ENCODE measurements around the gene ZSCAN30. TPM values are rescaled to one million over a fixed set of nuclear protein-coding genes. Genes with fewer than 3 reads are reported as not detected.

ZSCAN30 gene
- total and polyA plus RNA-seq, 2 donors (not counting 3 experiments of a cell fraction or from before 2014, with no cell fraction given) = 6.7 to 18.0 TPM

DNA sequence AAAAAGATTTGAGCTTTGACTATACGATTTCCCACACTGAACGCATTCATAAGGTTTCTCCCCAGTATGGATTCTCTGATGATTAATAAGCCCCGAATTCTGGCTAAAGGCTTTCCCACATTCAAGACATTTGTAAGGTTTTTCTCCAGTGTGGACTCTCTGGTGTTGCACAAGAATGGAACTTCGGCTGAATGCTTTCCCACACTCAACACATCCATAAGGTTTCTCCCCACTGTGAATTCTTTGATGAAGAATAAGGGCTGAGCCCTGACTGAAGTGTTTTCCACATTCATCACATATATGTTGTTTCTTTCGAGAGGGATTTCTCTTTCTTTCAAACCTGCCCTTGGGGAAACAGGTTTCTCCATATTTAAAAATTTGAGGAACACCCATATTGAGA is 47.3 kb upstream of the ZSCAN30 start:
- no peak overlapping the region for H3K27ac ChIP-seq (ENCODE audit: insufficient read depth, low read depth, low read length)
- CTCF ChIA-PET = interaction anchor here (0.6 kb wide), 1 partner anchor 18 kb away, joined by 3 read pairs; no protein-coding TSS in a partner anchor

More for the DNA sequence above, 47.3 kb upstream of the ZSCAN30 start:
- Histone ChIP-seq H4K20me1 (replicated peaks; ENCODE audit: control insufficient read depth, extremely low read depth, insufficient read depth, low read length) (peaks cover 10% of the 10 kb centered on the region), H3K4me1 (ENCODE audit: control insufficient read depth, extremely low read depth, insufficient read depth, low read length) (no peaks in the 10 kb centered on the region), H3K4me3 (replicated peaks in 1 of 3; ENCODE audit: insufficient read depth in 1 of 3, low read depth in 1 of 3, low read length in 3 of 3) (no peak overlapping the region), H3K79me2 (ENCODE audit: control insufficient read depth, insufficient read depth, low read length) (peaks cover 43% of the 10 kb centered on the region), H3K9me1 (replicated peaks; ENCODE audit: control insufficient read depth, extremely low read depth, insufficient read depth, low read length) (no peaks in the 10 kb centered on the region), H3K9me3 (replicated peaks; ENCODE audit: control insufficient read depth, insufficient read depth, low read length) (no peaks in the 10 kb centered on the region), H3K36me3 (ENCODE audit: control insufficient read depth in 2 of 2, extremely low read depth in 1 of 2, insufficient read depth in 2 of 2, low read length in 2 of 2) (peaks cover 38 to 59% of the 10 kb centered on the region in 2 experiments), H2AFZ (ENCODE audit: low read depth, low read length) (no peak overlapping the region), H3K27me3 (ENCODE audit: control insufficient read depth in 2 of 2, insufficient read depth in 2 of 2, low read length in 2 of 2) (no peaks in the 10 kb centered on the region), H3K9ac (replicated peaks; ENCODE audit: extremely low read depth, insufficient read depth, low read length) (no peak overlapping the region), H3K4me2 (ENCODE audit: insufficient read depth, low read length) (no peak overlapping the region)
- intact Hi-C loops (cut with micrococcal nuclease) = no loop called here
- no TSS peak for BruUV-seq (replicated peaks)
- DNase-seq (ENCODE audit: low read depth, low spot score) (no peak), FAIRE-seq (no peak)
- no peak for TF ChIP-seq JUN (IDR thresholded peaks at IDR 0.05; ENCODE audit: borderline replicate concordance, insufficient read depth, insufficient read length, low read depth)
- TF ChIP-seq MYC (IDR thresholded peaks at IDR 0.05; ENCODE audit: low read depth, low read length) = no peak
- TF ChIP-seq GATA2 (IDR thresholded peaks at IDR 0.05; ENCODE audit: insufficient read depth, insufficient read length, low read depth, low read length) = no peak
- TF ChIP-seq MAX (IDR thresholded peaks at IDR 0.05; ENCODE audit: insufficient read depth, insufficient read length) = no peak
- no peak for TF ChIP-seq CTCF (IDR thresholded peaks at IDR 0.05; ENCODE audit: extremely low read depth in 1 of 2, insufficient read depth in 1 of 2, low read depth in 1 of 2, low read length in 2 of 2)
- dilution Hi-C loops (cut with MboI; ENCODE audit: extremely low pct_ligation_motif_present, low sequenced_read_pairs) = no loop called here
- POLR2A ChIA-PET = no interaction called here

All from endothelial cell of umbilical vein (primary cell).